HCT116 (cell line): ENCODE data around the gene CALML3. TPM values are rescaled to one million over a fixed set of nuclear protein-coding genes. Genes with fewer than 3 reads are reported as not detected.

Experiments used
- ATAC-seq: fragments of 200-7000 bp; cut with Tn5 transposase; 2 replicates; pipeline ENCODE4 v1.9.1; 2020; ENCODE audit warnings: mild to moderate bottlenecking, moderate library complexity
- BruUV-seq: library from RNA; stranded (reverse); fragments of 400-500 nt; replicated peaks from 2 replicates; lab custom pipeline; 2021; lab: Mats Ljungman, UMichigan
- CTCF ChIA-PET: fragments of 300-600 bp; sonication (Branson Sonifier 250); formaldehyde crosslinking; loops from one replicate; lab custom pipeline; 2021; ENCODE audit warnings: antibody characterized with exemption; lab: Charles Lee
- POLR2A ChIA-PET: fragments of 300-600, 350-600 bp; sonication (Branson Sonifier 250); formaldehyde crosslinking; loops from one replicate; lab custom pipeline; 2021; ENCODE audit warnings: antibody characterized with exemption; lab: Charles Lee
- RAD21 ChIA-PET, 2 experiments: fragments of 300-600 bp; sonication (Branson Sonifier 250); formaldehyde crosslinking; loops; one replicate each; lab custom pipeline; 2023; ENCODE audit warnings: low total read pairs in 2 of 2; ENCODE audit not compliant: uncharacterized antibody in 2 of 2, unreplicated experiment in 2 of 2, low non-redundant PET in 1 of 2; lab: Charles Lee
- DNase-seq: peaks from one replicate; pipeline ENCODE4 v3.0.0-alpha.2; 2010; ENCODE audit warnings: low read depth, low spot score
- H2AFZ ChIP-seq: fragments of 200-600 bp; shearing (Covaris generic), sonication (generic); 2 replicates; pipeline ENCODE4 v1.6.1; 2017; ENCODE audit warnings: low read depth, mixed run types, mixed read lengths, antibody characterized with exemption, low read length; ENCODE audit not compliant: poor library complexity, severe bottlenecking
- H3K27ac ChIP-seq: 2 replicates; pipeline ENCODE4 v1.5.1; 2012; ENCODE audit warnings: low read depth, low read length
- H3K27me3 ChIP-seq: fragments of 200-600 bp; sonication (generic); 2 replicates; pipeline ENCODE4 v1.6.1; 2016; ENCODE audit warnings: mixed run types, low read length, mixed read lengths; ENCODE audit not compliant: insufficient read depth
- H3K36me3 ChIP-seq, 2 experiments: fragments of 200-500 bp in 1 of 2; fragments of 200-600 bp in 1 of 2; sonication (Bioruptor generic) in 1 of 2; sonication (generic) in 1 of 2; 2 replicates each; pipeline versions ENCODE4 v1.5.1 to v1.6.1; 2014 to 2016; ENCODE audit warnings: low read length in 2 of 2, inconsistent platforms in 1 of 2, mixed read lengths in 1 of 2, mixed run types in 1 of 2; ENCODE audit not compliant: insufficient read depth in 2 of 2, control insufficient read depth in 1 of 2
- H3K4me1 ChIP-seq, 2 experiments: fragments of 200-600 bp in 1 of 2; sonication (generic) in 1 of 2; 2 replicates each; pipeline versions ENCODE4 v1.5.1 to v1.6.1; 2012 to 2017; ENCODE audit warnings: low read length in 2 of 2, inconsistent platforms in 1 of 2, mild to moderate bottlenecking in 1 of 2, mixed read lengths in 1 of 2, mixed run types in 1 of 2, moderate library complexity in 1 of 2; ENCODE audit not compliant: insufficient read depth in 2 of 2, control insufficient read depth in 1 of 2
- H3K4me2 ChIP-seq: fragments of 200-600 bp; sonication (generic); 2 replicates; pipeline ENCODE4 v1.6.1; 2017; ENCODE audit warnings: mixed run types, low read length, mixed read lengths
- H3K4me3 ChIP-seq, 2 experiments: fragments of 200-600 bp in 1 of 2; sonication (generic) in 1 of 2; replicated peaks in 1 of 2; 2 replicates each; pipeline ENCODE4 v1.5.1; 2011 to 2016; ENCODE audit warnings: low read length in 2 of 2, control low read depth in 1 of 2, low read depth in 1 of 2, mild to moderate bottlenecking in 1 of 2, mixed read lengths in 1 of 2, mixed run types in 1 of 2
- H3K79me2 ChIP-seq: fragments of 200-600 bp; sonication (generic); 2 replicates; pipeline ENCODE4 v1.6.1; 2017; ENCODE audit warnings: mild to moderate bottlenecking, mixed run types, low read length, moderate library complexity, mixed read lengths; ENCODE audit not compliant: insufficient read depth
- H3K9ac ChIP-seq: fragments of 200-600 bp; sonication (generic); 2 replicates; pipeline ENCODE4 v1.6.1; 2016; ENCODE audit warnings: low read length, mixed read lengths
- H3K9me2 ChIP-seq: fragments of 200-600 bp; sonication (generic), shearing (Covaris generic); 2 replicates; pipeline ENCODE4 v1.6.1; 2017; ENCODE audit warnings: mixed run types, mild to moderate bottlenecking, moderate library complexity; ENCODE audit not compliant: insufficient read depth
- H3K9me3 ChIP-seq, 2 experiments: fragments of 200-500 bp in 1 of 2; fragments of 200-600 bp in 1 of 2; sonication (Bioruptor generic) in 1 of 2; sonication (generic) in 1 of 2; 2 replicates each; pipeline ENCODE4 v1.6.1; 2014 to 2017; ENCODE audit warnings: low read length in 2 of 2, mixed read lengths in 2 of 2, inconsistent platforms in 1 of 2, low read depth in 1 of 2, mild to moderate bottlenecking in 1 of 2, mixed run types in 1 of 2, moderate library complexity in 1 of 2; ENCODE audit not compliant: control insufficient read depth in 1 of 2, insufficient read depth in 1 of 2
- H4K20me1 ChIP-seq: fragments of 200-600 bp; sonication (generic), shearing (Covaris generic); 2 replicates; pipeline ENCODE4 v1.6.1; 2017; ENCODE audit warnings: mixed run types, mild to moderate bottlenecking, moderate library complexity; ENCODE audit not compliant: insufficient read depth
- CBX3 ChIP-seq: IDR thresholded peaks from 2 replicates; pipeline ENCODE4 v1.6.1; 2012; ENCODE audit warnings: low read depth
- EGR1 ChIP-seq: IDR thresholded peaks from 2 replicates; pipeline ENCODE4 v1.6.1; 2012; ENCODE audit warnings: low read depth
- ELF1 ChIP-seq: IDR thresholded peaks from 2 replicates; pipeline ENCODE4 v1.6.1; 2012; ENCODE audit warnings: low read depth, borderline replicate concordance
- EZH2 ChIP-seq: fragments of 200-600 bp; sonication (generic); IDR thresholded peaks from 2 replicates; pipeline ENCODE4 v1.6.1; 2017; ENCODE audit warnings: antibody characterized with exemption, mixed run types
- EZH2phosphoT487 ChIP-seq: fragments of 200-600 bp; IDR thresholded peaks from 2 replicates; pipeline ENCODE4 v1.6.1; 2018; ENCODE audit warnings: antibody characterized with exemption, borderline replicate concordance
- JUND ChIP-seq: IDR thresholded peaks from 2 replicates; pipeline ENCODE4 v1.6.1; 2012
- POLR2A ChIP-seq: IDR thresholded peaks from 2 replicates; pipeline ENCODE4 v1.7.0; 2011; ENCODE audit warnings: borderline replicate concordance; ENCODE audit not compliant: insufficient read depth, insufficient read length; ENCODE audit errors: extremely low read depth
- SRF ChIP-seq: IDR thresholded peaks from 2 replicates; pipeline ENCODE4 v1.6.1; 2012; ENCODE audit warnings: low read depth
- TCF7L2 ChIP-seq: IDR thresholded peaks from 2 replicates; pipeline ENCODE4 v1.7.0; 2011; ENCODE audit warnings: borderline replicate concordance, inconsistent platforms; ENCODE audit not compliant: insufficient read depth, insufficient read length; ENCODE audit errors: extremely low read depth
- ZFX ChIP-seq: fragments of 450-650 bp; IDR thresholded peaks from 2 replicates; pipeline ENCODE4 v1.6.1; 2017
- ZNF274 ChIP-seq: fragments of 200-500 bp; sonication (Bioruptor generic); IDR thresholded peaks from 2 replicates; pipeline ENCODE4 v1.6.1; 2014; ENCODE audit warnings: mild to moderate bottlenecking, low read depth, low read length, inconsistent platforms
- intact Hi-C: fragments of 100-400 bp; cut with micrococcal nuclease; formaldehyde crosslinking; loops from 2 replicates; pipeline ENCODE4 v1.10.0; 2022
- total RNA-seq: library from RNA; stranded (reverse); gene quantifications from one replicate; pipeline ENCODE4 v1.2.1, GENCODE V29; 2021; ENCODE audit not compliant: unreplicated experiment
- TF ChIP-seq, protein P1 (sequence below): IDR thresholded peaks from 2 replicates; pipeline ENCODE4 v1.6.1; 2011; ENCODE audit warnings: mild to moderate bottlenecking, low read length, moderate library complexity; ENCODE audit not compliant: insufficient replicate concordance; ENCODE audit errors: extremely low read depth

The CALML3 gene
- total RNA-seq, 1 experiment from 2014 or later: not detected

DNA sequence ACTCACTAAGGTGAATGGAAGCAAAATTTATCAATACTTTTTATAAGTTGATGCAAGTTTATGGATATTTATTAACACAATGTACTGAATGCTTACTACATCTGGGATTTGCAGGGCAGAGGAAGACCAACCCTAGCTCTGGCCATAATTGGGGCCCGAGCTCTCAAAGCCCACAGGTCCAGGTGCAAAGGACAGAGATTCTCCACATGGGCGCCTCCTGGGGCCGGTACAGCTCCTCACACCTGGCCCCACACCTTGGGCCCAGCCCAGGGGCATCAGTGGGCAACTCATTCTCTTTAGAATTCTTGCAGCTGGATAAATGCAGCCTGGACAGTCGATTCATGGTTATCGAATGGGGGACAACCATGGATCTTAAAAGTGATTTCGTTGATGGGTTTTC is 47.1 kb downstream of the CALML3 start:
- no TSS peak for BruUV-seq
- H3K36me3 ChIP-seq: no peaks in the 10 kb centered on the region
- H4K20me1 ChIP-seq: no peaks in the 10 kb centered on the region
- TF ChIP-seq EZH2phosphoT487: no peak
- TF ChIP-seq ZNF274: no peak
- TF ChIP-seq EGR1: no peak
- TF ChIP-seq ZFX: no peak
- TF ChIP-seq, protein P1, sequence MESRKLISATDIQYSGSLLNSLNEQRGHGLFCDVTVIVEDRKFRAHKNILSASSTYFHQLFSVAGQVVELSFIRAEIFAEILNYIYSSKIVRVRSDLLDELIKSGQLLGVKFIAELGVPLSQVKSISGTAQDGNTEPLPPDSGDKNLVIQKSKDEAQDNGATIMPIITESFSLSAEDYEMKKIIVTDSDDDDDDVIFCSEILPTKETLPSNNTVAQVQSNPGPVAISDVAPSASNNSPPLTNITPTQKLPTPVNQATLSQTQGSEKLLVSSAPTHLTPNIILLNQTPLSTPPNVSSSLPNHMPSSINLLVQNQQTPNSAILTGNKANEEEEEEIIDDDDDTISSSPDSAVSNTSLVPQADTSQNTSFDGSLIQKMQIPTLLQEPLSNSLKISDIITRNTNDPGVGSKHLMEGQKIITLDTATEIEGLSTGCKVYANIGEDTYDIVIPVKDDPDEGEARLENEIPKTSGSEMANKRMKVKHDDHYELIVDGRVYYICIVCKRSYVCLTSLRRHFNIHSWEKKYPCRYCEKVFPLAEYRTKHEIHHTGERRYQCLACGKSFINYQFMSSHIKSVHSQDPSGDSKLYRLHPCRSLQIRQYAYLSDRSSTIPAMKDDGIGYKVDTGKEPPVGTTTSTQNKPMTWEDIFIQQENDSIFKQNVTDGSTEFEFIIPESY: no peak
- no peak for TF ChIP-seq TCF7L2
- TF ChIP-seq POLR2A: no peak
- TF ChIP-seq SRF: no peak
- no peak for TF ChIP-seq CBX3
- TF ChIP-seq JUND: no peak
- no peak for TF ChIP-seq EZH2
- no peak for TF ChIP-seq ELF1
- TF ChIP-seq, all 23 proteins: peak for 0
- Histone ChIP-seq H3K4me2 (no peak overlapping the region), H3K4me3 (no peak overlapping the region), H3K4me1 (no peaks in the 10 kb centered on the region), H3K27ac (no peak overlapping the region), H3K27me3 (no peaks in the 10 kb centered on the region), H3K9me2 (no peaks in the 10 kb centered on the region), H3K9ac (no peak overlapping the region), H3K9me3 (no peaks in the 10 kb centered on the region), H3K79me2 (no peaks in the 10 kb centered on the region), H2AFZ (no peak overlapping the region)
- no peak for DNase-seq
- ChIA-PET CTCF (no interaction called here), POLR2A (no interaction called here), RAD21 (no interaction called here)
- ATAC-seq: no peak
- intact Hi-C loops: no loop called here
